ENCODE data around the gene MTCL1.

- no peak for TF ChIP-seq EZH2 (IDR thresholded peaks at IDR 0.05; ENCODE audit: borderline replicate concordance, low read length)
- no peak for TF ChIP-seq CTCF (IDR thresholded peaks at IDR 0.05; ENCODE audit: low read length)
Observed at GRCh38 chr18:8718401-8718913, 13.1 kb downstream of the MTCL1 start.
